Activated CD4-positive, alpha-beta T cell treated with anti-CD3 and anti-CD28 coated beads for 1 hour (primary cell): ENCODE data around the gene SMPDL3B.
"Not testable (repeated sequence)": the region's sequence is repeated elsewhere in the genome, so short reads cannot be mapped to it uniquely, and the experiment has no call there.

Experiments
- DNase-seq: peaks from one replicate; pipeline ENCODE4 v3.0.0-alpha.2; 2020

SMPDL3B gene

DNA sequence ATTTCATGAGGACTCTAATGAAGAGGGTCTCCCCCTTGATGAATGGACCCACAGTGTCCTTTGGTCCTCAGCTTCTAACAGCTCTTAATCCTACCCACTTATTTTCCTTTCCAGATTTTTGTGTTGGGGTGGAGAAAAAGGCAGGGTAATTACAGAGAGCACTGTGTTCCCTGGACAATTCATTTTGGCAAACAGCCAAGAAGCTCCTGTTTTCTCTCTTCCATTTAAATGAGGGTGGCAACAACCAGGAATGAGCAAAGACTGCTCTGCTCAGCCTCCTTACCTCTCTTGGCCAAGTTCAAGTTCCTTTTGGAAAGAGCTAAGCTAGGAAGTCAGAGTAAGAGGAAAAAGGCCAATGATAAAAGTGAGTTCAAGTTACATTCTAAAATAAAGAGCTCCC lies 36.9 kb downstream of the SMPDL3B start:
- no peak for DNase-seq

DNA sequence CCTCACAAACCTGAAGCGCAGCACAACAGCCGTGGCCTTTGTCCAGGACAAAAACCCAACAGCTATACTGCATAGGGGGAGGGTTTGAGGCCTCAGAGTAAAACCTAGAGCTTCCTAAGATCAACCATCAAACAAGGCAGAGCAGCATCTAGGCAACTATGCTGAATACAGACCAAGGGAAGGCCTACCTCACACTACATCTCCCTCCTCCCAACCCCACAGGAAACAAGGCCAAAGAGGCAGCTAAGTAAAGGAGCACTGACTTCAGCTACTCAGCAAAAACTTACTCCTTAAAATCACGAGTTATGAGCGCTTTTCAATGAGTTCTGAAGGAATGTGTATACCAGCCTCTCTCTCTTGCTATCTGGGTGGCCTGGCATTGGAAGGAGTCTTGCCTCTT lies 37.3 kb downstream of the SMPDL3B start:
- no peak for DNase-seq

GRCh38 chr1:27973771-27974416 lies 39.1 kb downstream of the SMPDL3B start:
- no peak for DNase-seq

DNA sequence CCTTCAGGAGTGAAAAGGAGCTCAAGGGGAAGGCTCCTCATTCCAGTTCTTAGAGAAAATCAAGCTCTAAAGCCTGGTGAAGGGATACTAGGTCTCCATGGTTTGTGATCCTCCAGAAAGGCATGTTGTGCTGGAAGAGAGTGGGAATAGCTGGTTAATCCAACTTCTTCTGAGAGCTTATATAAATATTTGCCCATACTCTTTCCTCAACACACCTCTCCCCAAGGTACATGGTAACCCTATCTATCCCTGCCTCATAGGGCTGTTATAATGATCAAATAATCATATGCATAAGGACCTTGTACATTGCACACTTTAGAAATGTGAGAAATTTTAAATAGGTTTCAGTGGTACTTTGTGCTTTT lies 39.6 kb downstream of the SMPDL3B start:
- DNase-seq: no peak

DNA sequence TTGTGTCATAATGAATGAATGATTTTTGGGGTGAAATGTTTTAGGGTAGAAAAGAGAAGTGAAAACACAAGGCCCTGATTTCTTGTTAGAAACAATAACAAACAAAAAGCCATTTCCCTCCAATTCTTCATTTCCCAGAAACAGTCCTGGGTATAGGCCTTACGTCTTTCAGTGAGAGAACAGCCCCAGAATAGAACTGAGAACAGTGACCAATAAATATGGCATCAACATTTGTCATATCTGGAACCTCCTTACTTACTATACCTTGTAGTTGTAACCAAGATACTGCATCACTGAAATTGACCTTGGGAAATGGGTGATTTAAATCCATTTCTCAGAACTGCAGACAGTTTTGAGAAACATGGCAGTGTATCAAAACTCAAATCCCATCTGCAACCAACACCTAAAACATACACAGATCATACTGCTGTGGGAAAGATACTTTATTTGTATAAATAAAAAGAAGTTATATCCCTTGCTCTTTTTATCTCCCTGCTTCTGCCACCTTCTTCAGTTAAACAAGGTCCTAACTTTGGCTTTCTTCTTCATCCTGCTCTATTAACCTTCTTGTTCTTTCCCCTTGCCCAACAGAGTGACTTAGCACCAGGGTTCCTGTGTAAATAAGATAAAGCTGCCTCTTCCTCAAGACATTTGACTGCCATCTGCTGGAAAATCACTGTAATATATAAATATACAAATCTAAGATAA lies 44.5 kb downstream of the SMPDL3B start:
- no peak for DNase-seq

DNA sequence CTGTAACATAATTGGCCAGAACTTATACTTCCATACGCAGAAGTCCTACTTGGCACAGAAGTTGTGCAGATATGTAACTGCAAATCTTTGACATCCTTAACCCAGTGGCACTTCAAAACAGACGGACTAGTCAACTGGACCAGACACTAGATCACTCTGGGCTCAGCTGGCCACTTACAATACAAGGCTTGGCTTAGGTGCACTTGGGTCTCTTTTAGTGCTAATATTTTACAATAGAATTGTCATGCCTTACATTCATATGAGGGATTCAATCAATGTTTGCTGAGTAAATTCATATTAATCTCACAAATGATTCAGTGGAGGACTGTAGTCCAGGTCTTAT lies 45.0 kb downstream of the SMPDL3B start:
- no peak for DNase-seq

- no peak for DNase-seq
Observed at GRCh38 chr1:27980216-27980845, 45.5 kb downstream of the SMPDL3B start.

DNA sequence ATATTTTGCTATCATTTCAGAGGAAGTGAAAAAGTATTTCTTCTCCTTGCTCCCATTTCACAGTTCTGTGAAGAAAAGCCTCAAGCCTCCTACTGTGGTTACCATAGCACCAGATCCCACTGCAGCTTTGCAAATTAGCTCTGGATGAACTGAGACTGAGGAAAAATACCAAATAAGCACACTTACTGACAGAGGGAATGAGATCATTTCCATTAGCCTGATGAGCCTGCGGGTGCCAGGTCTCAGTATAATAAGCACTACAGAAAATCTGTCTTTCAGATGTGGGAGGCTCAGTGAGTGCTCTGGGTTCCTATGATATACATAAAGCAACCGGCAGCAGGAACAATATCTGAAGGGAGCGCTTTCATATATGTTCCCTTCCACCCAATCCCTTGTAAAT lies 46.3 kb downstream of the SMPDL3B start:
- no peak for DNase-seq

- DNase-seq: no peak
Observed at GRCh38 chr1:27990920-27991537, 56.2 kb downstream of the SMPDL3B start.

DNA sequence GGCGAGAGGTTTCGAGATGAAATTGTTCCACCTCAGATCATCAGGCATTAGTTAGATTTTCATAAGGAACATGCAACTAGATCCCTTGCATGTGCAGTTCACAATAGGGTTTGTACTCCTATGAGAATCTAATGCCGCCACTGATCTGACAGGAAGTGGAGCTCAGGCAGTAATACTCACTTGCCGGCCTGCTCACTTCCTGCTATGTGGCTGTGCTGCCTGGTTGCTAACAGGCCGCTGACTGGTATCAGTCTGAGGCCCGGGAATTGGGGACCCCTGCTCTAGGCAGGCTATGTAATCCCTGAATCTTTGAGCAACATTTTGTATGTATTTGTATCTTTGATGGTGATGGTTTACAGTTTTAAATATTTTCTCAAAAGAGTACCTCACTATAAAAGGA lies 57.5 kb downstream of the SMPDL3B start:
- peak; percentile 34 for DNase-seq

- no peak for DNase-seq
Observed at GRCh38 chr1:27993241-27993640, 58.4 kb downstream of the SMPDL3B start.

- no peak for DNase-seq
Observed at GRCh38 chr1:27994060-27994459, 59.3 kb downstream of the SMPDL3B start.

DNA sequence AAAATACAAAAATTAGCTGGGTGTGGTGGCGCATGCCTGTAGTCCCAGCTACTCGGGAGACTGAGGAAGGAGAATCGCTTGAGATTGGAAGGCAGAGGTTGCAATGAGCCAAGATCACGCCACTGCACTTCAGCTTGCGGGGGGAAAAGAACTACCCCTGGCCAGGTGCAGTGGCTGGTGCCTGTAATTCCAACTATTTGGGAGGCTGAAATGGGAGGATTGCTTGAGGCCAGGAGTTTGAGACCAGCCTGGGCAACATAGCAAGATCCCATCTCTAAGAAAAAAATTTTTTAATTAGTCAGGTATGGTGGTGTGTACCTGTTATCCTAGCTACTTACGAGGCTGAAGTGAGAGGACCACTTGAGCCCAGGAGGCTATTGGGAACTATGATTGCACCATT lies 59.7 kb downstream of the SMPDL3B start:
- not testable (repeated sequence) for DNase-seq

- no peak for DNase-seq
Observed at GRCh38 chr1:27999055-27999454, 64.3 kb downstream of the SMPDL3B start.

DNA sequence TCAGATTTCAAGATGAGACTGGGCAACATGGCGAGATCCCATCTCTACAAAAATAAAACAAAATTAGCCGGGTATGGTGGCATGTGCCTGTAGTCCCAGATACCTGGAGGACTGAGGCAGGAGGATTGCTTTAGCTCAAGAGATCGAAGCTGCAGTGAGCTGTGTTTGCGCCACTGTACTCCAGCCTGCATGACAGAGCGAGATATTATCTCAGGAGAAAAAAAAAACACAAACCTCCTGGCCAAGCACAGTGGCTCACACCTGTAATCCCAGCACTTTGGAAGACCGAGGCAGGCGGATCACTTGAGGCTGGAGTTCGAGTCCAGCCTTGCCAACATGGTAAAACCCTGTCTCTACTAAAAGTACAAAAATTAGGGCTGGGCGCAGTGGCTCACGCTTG lies 67.8 kb downstream of the SMPDL3B start:
- no peak for DNase-seq

GRCh38 chr1:28003117-28003516 lies 68.3 kb downstream of the SMPDL3B start:
- not testable (repeated sequence) for DNase-seq
